IPS DF 6.9 (cell line): ENCODE results near the gene LAMB1.

Experiments used
- DNase-seq: peaks from one replicate; pipeline ENCODE4 v3.0.0-alpha.2; 2013; ENCODE audit warnings: low read depth, low spot score
- H3K27ac ChIP-seq: one replicate; pipeline ENCODE4 v1.5.1; 2013; ENCODE audit warnings: low read length, control low read depth
- H3K27me3 ChIP-seq: 2 replicates; pipeline ENCODE4 v1.6.1; 2013; ENCODE audit warnings: mild to moderate bottlenecking, low read length; ENCODE audit not compliant: control insufficient read depth, insufficient read depth
- H3K36me3 ChIP-seq: 2 replicates; pipeline ENCODE4 v1.6.1; 2013; ENCODE audit warnings: low read length; ENCODE audit not compliant: control insufficient read depth, insufficient read depth
- H3K4me1 ChIP-seq: 2 replicates; pipeline ENCODE4 v1.6.1; 2013; ENCODE audit warnings: low read length; ENCODE audit not compliant: control insufficient read depth, insufficient read depth
- H3K4me3 ChIP-seq: 2 replicates; pipeline ENCODE4 v1.5.1; 2013; ENCODE audit warnings: mild to moderate bottlenecking, low read length
- H3K9me3 ChIP-seq: 2 replicates; pipeline ENCODE4 v1.6.1; 2013; ENCODE audit warnings: low read length, inconsistent platforms; ENCODE audit not compliant: control insufficient read depth, insufficient read depth
- WGBS: extraction: QIAGEN DNeasy Blood & Tissue Kit; methylation state at CpG from one replicate; pipeline ENCODE4 v1.1.7; 2013; ENCODE audit warnings: mixed read lengths, missing lambda C conversion rate; ENCODE audit not compliant: insufficient read length, insufficient coverage; 5-methylcytosine and 5-hydroxymethylcytosine counted together

LAMB1 gene

GRCh38 chr7:107917763-107918651 is 85.0 kb downstream of the LAMB1 start:
- no peaks in the 10 kb centered on the region for H3K27me3 ChIP-seq

GRCh38 chr7:107915541-107915940 is 87.4 kb downstream of the LAMB1 start:
- no CpG with 5 or more reads among the region's 2 CpGs for WGBS
- Histone ChIP-seq H3K4me3 (no peak overlapping the region), H3K4me1 (no peaks in the 10 kb centered on the region), H3K36me3 (no peaks in the 10 kb centered on the region), H3K9me3 (no peaks in the 10 kb centered on the region), H3K27me3 (no peaks in the 10 kb centered on the region), H3K27ac (no peak overlapping the region)
- DNase-seq: no peak

More at GRCh38 chr7:107917763-107918651, 85.0 kb downstream of the LAMB1 start:
- DNase-seq: no peak
- H3K27ac ChIP-seq: no peak overlapping the region
- H3K36me3 ChIP-seq: no peaks in the 10 kb centered on the region
- no CpG with 5 or more reads among the region's 3 CpGs for WGBS
- H3K9me3 ChIP-seq: no peaks in the 10 kb centered on the region
- H3K4me1 ChIP-seq: no peaks in the 10 kb centered on the region
- no peak overlapping the region for H3K4me3 ChIP-seq

- H3K4me1 ChIP-seq: no peaks in the 10 kb centered on the region
- no CpG with 5 or more reads among the region's 1 CpG for WGBS
- no peak for DNase-seq
- H3K27me3 ChIP-seq: no peaks in the 10 kb centered on the region
- H3K27ac ChIP-seq: no peak overlapping the region
- no peaks in the 10 kb centered on the region for H3K36me3 ChIP-seq
- H3K4me3 ChIP-seq: no peak overlapping the region
- no peaks in the 10 kb centered on the region for H3K9me3 ChIP-seq
Measured at GRCh38 chr7:107914831-107915230, 88.1 kb downstream of the LAMB1 start.

GRCh38 chr7:107913851-107914250 is 89.1 kb downstream of the LAMB1 start:
- DNase-seq: no peak
- H3K36me3 ChIP-seq: no peaks in the 10 kb centered on the region; the same call in 1 of the 2 replicates
- no CpG with 5 or more reads among the region's 2 CpGs for WGBS

GRCh38 chr7:107911981-107912380 is 91.0 kb downstream of the LAMB1 start:
- H3K9me3 ChIP-seq: no peaks in the 10 kb centered on the region
- H3K36me3 ChIP-seq: peaks cover 2% of the 10 kb centered on the region; the same call in 1 of the 2 replicates
- H3K27me3 ChIP-seq: no peaks in the 10 kb centered on the region
- DNase-seq: no peak
- H3K4me3 ChIP-seq: no peak overlapping the region
- no CpG with 5 or more reads among the region's 2 CpGs for WGBS
- H3K4me1 ChIP-seq: no peaks in the 10 kb centered on the region
- no peak overlapping the region for H3K27ac ChIP-seq

More at GRCh38 chr7:107913851-107914250, 89.1 kb downstream of the LAMB1 start:
- H3K27me3 ChIP-seq: no peaks in the 10 kb centered on the region
- H3K4me1 ChIP-seq: no peaks in the 10 kb centered on the region
- H3K9me3 ChIP-seq: no peaks in the 10 kb centered on the region
- H3K4me3 ChIP-seq: no peak overlapping the region
- no peak overlapping the region for H3K27ac ChIP-seq

GRCh38 chr7:107909445-107909844 is 93.5 kb downstream of the LAMB1 start:
- WGBS: no CpG with 5 or more reads among the region's 1 CpG
- no peaks in the 10 kb centered on the region for H3K4me1 ChIP-seq
- no peak for DNase-seq
- no peak overlapping the region for H3K27ac ChIP-seq
- H3K27me3 ChIP-seq: no peaks in the 10 kb centered on the region
- H3K9me3 ChIP-seq: no peaks in the 10 kb centered on the region
- H3K4me3 ChIP-seq: no peak overlapping the region
- H3K36me3 ChIP-seq: peaks cover 4% of the 10 kb centered on the region; the same call in 1 of the 2 replicates

GRCh38 chr7:107907790-107908189 is 95.2 kb downstream of the LAMB1 start:
- DNase-seq: no peak
- Histone ChIP-seq H3K4me1 (no peaks in the 10 kb centered on the region), H3K36me3 (peaks cover 4% of the 10 kb centered on the region; the same call in 1 of the 2 replicates), H3K27me3 (no peaks in the 10 kb centered on the region), H3K9me3 (no peaks in the 10 kb centered on the region), H3K4me3 (no peak overlapping the region), H3K27ac (no peak overlapping the region)
- no CpG with 5 or more reads among the region's 2 CpGs for WGBS

GRCh38 chr7:107902381-107902780 is 100.6 kb downstream of the LAMB1 start:
- no peak overlapping the region for H3K4me3 ChIP-seq
- H3K4me1 ChIP-seq: no peaks in the 10 kb centered on the region; the same call in 1 of the 2 replicates
- no peak overlapping the region for H3K27ac ChIP-seq
- DNase-seq: no peak
- peaks cover 4% of the 10 kb centered on the region; the same call in 1 of the 2 replicates for H3K36me3 ChIP-seq
- H3K9me3 ChIP-seq: no peaks in the 10 kb centered on the region
- no peaks in the 10 kb centered on the region for H3K27me3 ChIP-seq

- no peak for DNase-seq
- H3K27ac ChIP-seq: no peak overlapping the region
- no peak overlapping the region for H3K4me3 ChIP-seq
- H3K9me3 ChIP-seq: no peaks in the 10 kb centered on the region
- 100% methylated on average over 1 of the region's 1 CpG for WGBS
- H3K4me1 ChIP-seq: no peaks in the 10 kb centered on the region; the same call in 1 of the 2 replicates
- no peaks in the 10 kb centered on the region for H3K27me3 ChIP-seq
- no peaks in the 10 kb centered on the region for H3K36me3 ChIP-seq
Measured at GRCh38 chr7:107900496-107901015, 102.4 kb downstream of the LAMB1 start.

GRCh38 chr7:107898997-107899594 is 103.9 kb downstream of the LAMB1 start:
- no peaks in the 10 kb centered on the region for H3K9me3 ChIP-seq
- H3K27me3 ChIP-seq: no peaks in the 10 kb centered on the region
- no CpG with 5 or more reads among the region's 2 CpGs for WGBS
- H3K27ac ChIP-seq: no peak overlapping the region
- H3K4me1 ChIP-seq: no peaks in the 10 kb centered on the region; the same call in 1 of the 2 replicates
- no peak for DNase-seq
- peaks cover 3% of the 10 kb centered on the region; the same call in 1 of the 2 replicates for H3K36me3 ChIP-seq
- H3K4me3 ChIP-seq: no peak overlapping the region
